HS-27A (cell line): ENCODE results near the gene HSPG2.
A peak's percentile ranks its signal among the peaks of the same experiment; 100 is the strongest.
"Not testable (repeated sequence)": the region's sequence is repeated elsewhere in the genome, so short reads cannot be mapped to it uniquely, and the experiment has no call there.

Experiments used
- DNase-seq: peaks from one replicate; pipeline ENCODE4 v3.0.0-alpha.2; 2012; ENCODE audit warnings: low read depth, missing footprints

Gene HSPG2

DNA sequence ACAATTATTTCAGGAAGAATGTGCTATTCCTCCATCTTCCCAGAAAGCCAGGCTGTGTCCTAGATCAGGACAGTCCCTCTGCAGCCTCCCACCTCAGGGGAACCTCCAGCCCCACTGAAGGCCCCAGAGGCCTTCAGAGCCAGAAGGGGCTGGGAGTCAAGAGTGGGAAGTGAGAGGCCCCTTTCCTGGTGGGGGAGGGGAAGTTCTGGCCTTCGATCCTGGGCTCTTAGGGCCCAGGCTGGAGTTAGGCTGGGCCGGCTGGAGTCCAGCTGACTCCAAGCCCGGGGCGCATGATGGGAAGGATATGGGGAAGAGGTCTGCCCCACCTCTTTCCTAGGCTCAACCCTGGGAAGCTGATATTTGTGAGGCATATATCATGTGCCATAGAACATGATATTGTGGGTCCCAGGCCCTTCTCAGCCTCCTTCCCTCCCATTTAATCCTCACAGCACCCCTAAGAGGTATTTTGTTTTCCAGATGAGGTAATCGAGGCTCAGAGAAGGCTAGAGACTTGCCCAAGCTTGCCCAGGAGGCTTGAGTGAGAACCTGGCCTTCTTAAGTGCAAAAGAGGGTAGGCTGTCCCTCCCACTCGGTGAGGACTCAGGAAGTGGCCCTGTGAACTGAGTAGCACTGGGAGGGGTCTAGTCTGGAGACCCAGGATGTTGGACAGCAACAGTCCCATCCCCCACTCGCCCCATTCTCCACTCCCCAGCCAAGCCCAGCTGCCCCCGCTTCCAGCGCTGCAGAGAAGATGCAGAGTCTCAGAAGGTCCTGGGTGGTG lies 18.6 kb upstream of the HSPG2 start:
- DNase-seq = no peak

DNA sequence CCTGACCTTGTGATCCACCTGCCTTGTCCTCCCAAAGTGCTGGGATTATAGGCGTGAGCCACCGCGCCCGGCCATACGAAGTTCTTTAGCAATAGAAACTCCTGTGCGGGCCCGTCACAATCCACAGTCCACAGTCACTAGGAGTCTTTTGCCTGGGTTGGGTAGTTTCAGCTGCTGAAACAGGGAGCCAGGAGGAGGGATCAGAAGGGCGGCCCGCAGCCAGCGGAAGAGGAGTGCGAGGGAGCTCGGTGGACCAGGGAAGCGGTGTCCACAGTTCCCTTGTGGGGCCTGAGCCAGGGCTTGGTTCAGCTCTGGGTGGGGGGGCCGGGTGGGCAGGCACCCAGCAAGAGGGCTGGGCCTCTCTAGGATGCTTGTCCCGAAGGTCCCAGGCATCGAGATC lies 17.9 kb upstream of the HSPG2 start:
- DNase-seq = no peak

- no peak for DNase-seq
Observed at GRCh38 chr1:21952786-21953520, 15.8 kb upstream of the HSPG2 start.

- DNase-seq = no peak
Observed at GRCh38 chr1:21951226-21951870, 14.2 kb upstream of the HSPG2 start.

DNA sequence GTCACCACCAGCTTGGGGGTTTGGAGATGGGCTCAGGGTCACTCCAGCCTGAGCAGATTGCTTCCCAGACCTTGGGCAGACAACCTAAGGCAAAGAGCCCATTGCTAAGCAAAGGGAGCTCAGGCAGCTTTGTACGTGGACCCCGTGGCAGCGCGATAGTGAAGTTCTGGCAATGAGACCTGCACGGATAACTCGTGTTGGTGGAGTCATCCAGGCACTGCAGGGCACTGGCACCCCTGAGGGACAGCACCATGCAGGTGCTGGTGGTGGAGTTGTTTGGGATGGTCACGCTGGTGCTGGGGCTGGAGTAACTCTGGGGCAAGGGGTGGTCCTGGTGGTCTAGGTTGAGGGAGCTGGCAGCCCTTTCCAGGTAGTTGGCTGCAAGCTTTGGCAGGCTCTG lies 13.6 kb upstream of the HSPG2 start:
- no peak for DNase-seq

DNA sequence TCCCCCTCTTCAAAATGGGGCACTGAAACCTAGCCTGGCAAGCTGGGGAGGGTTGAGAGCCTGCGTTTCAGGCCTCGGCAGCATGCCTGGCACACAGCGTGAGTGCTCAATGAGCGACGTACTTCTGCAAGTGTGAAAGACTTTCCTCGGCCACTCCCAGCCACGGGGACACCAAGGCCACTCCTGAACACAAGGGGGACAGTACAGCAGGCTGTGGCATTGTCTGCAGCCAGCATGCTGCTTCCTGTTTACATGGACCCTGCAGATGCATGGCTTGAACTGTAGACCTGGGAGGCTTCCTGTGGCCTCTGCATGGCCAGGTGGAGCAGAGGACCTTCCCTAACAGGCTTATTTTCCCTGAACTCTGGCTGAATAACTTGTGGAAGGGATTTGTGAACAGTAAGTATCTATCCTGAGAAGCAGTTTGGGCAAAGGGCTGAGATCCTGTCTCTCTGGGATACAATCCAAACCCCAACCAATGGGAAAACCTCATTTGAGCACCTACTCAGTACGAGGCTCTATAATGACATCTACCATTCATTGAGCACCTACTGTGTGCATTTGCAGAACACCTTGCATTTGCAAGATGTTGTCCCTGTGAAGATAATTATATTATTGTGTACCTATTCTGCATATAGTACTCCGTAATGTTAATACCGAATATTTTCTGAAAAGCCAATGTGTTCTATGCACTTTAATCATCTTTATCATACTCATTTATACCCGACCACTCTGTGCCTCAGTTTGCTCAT lies 9.9 kb upstream of the HSPG2 start:
- DNase-seq = no peak

GRCh38 chr1:21944733-21945073 lies 7.6 kb upstream of the HSPG2 start:
- DNase-seq = no peak

DNA sequence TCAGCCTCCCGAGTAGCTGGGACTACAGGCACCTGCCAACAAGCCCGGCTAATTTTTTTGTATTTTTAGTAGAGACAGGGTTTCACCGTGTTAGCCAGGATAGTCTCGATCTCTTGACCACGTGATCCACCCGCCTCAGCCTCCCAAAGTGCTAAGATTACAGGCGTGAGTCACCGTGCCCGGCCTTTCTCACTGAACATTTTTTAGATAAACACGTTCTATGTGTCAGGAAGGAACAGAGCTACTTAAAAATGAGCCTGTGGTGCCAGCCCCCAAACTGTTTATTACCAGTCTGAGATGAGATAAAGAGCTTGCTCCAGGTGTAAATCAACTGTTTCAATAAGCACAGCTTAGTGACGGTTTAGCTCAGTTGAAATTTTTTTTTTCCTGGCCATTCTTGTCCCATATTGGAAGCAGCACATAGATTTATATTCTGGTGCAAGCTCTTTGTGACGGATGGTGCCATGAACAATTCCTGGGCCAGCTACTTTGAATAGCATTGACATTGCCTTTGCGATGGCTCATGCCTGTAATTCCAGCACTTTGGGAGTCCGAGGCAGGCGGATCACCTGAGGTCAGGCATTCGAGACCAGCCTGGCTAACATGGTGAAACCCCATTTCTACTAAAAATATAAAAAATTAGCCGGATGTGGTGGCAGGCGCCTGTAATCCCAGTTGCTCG lies 6.0 kb upstream of the HSPG2 start:
- not testable (repeated sequence) for DNase-seq

- no peak for DNase-seq
Observed at GRCh38 chr1:21942464-21942863, 5.4 kb upstream of the HSPG2 start.

DNA sequence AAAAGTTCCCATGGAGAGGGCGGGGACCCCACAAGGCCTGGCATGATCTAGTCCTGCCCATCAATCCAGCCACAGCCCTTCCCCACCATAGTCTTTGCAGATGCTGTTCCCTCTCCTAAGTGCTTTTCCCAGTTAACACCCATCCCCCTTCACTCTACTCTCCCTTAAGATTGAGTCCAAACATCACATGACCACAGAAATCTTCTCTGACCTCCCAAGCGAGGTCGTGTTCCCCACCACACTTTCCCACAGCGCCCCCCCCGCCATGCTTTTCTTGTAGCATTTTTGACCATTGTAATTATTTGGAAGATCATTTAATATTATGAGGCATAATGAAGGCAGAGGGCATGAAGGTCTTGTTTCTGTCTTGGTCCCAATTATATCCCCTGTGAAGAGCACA lies 4.3 kb upstream of the HSPG2 start:
- no peak for DNase-seq

GRCh38 chr1:21940492-21940891 lies 3.4 kb upstream of the HSPG2 start:
- DNase-seq = no peak

- peak; percentile 85 for DNase-seq
Observed at GRCh38 chr1:21939650-21940374, 2.7 kb upstream of the HSPG2 start.

DNA sequence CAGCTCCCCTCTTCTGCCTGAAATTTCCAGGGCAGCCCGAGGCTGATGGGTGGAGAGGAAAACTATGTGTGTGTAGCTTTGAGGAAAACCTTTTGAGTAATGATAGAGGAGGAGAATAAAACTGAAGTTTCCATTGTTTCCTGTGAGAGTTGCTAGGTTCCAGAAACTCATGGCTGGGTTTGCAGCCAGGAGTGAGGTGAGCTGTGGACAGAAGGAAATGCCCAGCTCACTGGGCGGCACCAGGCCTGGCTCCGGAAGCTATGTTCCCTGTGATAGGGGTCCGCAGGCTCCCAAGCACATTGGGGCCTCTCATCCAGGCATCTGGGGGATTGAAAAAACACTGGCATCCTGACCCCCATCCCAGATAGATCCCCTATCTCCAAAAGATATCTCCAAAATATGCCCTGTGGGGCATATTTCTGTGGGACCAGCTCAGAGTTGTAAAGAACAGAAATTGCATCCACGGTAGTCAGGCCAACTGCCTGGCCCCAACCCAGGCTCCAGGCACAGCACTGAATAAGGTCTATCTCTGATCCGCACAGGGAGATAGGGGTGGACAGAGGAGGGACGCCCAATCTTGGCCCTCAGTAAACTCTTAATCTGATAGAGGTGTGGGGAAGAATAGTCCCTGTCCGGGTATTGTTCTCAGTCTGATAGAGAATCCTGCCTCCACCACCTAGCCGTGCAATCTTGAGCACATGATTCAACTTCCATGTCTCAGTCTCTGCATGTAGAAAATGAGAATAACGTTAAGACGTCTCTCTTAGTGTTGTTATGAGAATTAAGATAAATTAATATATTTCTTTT lies 1.8 kb upstream of the HSPG2 start:
- no peak for DNase-seq

DNA sequence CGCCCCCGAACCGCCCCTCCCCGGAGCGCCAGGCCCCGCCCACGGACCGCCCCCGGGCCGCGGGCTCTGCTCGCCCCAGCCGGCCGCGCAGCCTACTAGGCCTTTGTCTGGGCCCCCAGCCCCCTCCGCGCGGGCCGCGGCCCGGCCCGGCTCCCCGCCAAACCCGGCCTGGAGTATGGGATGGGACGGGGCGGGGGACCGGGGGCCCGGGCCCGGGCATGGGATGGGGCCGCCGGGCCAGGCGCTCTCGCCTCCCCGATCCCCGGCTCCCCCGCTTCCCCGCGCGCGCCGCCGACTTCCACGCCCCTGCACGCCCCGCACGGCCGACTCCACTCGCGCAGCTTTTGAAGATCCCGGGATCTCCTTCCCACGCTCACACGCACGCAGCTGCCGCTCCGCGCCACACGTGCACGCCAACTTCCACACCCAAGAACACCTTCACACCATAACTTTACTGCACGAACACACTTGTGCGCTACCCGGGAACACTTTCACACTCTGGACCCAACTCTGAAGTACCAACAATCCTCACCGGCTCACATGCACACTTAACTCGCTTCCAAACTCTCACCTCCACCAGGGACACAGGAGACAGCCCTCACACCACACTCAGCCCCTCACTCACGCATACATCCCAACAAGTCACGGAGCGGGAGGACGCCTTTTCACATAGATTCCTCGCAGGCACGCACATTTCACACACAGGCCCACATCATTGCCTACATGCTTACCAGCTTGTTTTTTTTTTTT lies 437 bp upstream of the HSPG2 start:
- no peak for DNase-seq

GRCh38 chr1:21936366-21937031 lies 611 bp downstream of the HSPG2 start:
- no peak for DNase-seq

GRCh38 chr1:21935891-21936365 lies 1.2 kb downstream of the HSPG2 start:
- DNase-seq = no peak

DNA sequence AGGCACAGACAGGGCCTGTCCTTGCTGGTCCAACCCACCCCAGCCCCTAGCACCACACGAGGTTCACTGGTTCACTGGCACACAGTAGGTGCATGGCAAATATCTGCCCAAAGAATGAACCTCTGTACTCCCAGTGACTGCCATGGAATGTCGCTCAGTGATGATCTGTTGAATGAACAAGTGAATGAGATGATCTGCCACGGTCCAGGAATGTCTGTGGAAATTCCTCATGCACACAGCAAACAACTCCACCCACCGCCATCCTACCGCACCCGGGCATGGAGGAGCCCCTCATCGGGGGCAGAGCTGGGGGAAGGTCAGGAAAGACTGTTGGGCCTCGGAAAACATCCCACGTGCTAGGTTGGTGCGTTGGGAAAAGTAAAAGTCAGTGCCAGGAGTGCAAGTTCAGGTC lies 1.7 kb downstream of the HSPG2 start:
- no peak for DNase-seq

GRCh38 chr1:21933397-21934248 lies 3.5 kb downstream of the HSPG2 start:
- DNase-seq = no peak
